ENCODE measurements around the gene KCNN2. TPM values are rescaled to one million over a fixed set of nuclear protein-coding genes. Genes with fewer than 3 reads are reported as not detected.

KCNN2 gene
- total and polyA plus RNA-seq, 2 of the 8 experiments (the other 6 are each of a cell fraction or from before 2014, with no cell fraction given) = 13.1 to 18.6 TPM

- no peaks in the 10 kb centered on the region for H3K9me3 ChIP-seq (ENCODE audit: insufficient read depth in 2 of 2, low read depth in 1 of 2, low read length in 1 of 2)
- no peaks in the 10 kb centered on the region for H3K36me3 ChIP-seq (ENCODE audit: control insufficient read depth in 2 of 4, insufficient read depth in 4 of 4, low read length in 3 of 4)
- H2BK15ac ChIP-seq (ENCODE audit: low read length) = no peak overlapping the region
- H2BK5ac ChIP-seq (ENCODE audit: low read depth, low read length) = no peak overlapping the region
- H3K4me3 ChIP-seq (ENCODE audit: extremely low read depth in 1 of 4, insufficient read depth in 2 of 4, low read depth in 3 of 4, low read length in 4 of 4) = no peak overlapping the region
- no peak overlapping the region for H3K4me2 ChIP-seq (ENCODE audit: insufficient read depth in 1 of 2, low read depth in 2 of 2, low read length in 2 of 2)
- H3K4ac ChIP-seq (replicated peaks; ENCODE audit: insufficient read length, low read depth, low read length) = no peak overlapping the region
- no peaks in the 10 kb centered on the region for H4K20me1 ChIP-seq (replicated peaks in 1 of 2; ENCODE audit: control insufficient read depth in 1 of 2, insufficient read depth in 2 of 2, low read length in 2 of 2)
- H3K23ac ChIP-seq (ENCODE audit: insufficient read length) = no peak overlapping the region
- ChIA-PET CTCF (ENCODE audit: partially characterized antibody) (interaction anchor here (0.6 to 12.4 kb wide), 13 partner anchors 9 to 679 kb away, joined by 3 to 176 read pairs (median 3); no protein-coding TSS in a partner anchor), POLR2A (ENCODE audit: partially characterized antibody) (no interaction called here)
- H4K5ac ChIP-seq (ENCODE audit: insufficient read length, low read depth, low read length) = peak overlapping the region; percentile 78
- H2AK5ac ChIP-seq (ENCODE audit: low read depth, low read length) = no peak overlapping the region
- H3K27me3 ChIP-seq (replicated peaks in 1 of 4; ENCODE audit: control insufficient read depth in 3 of 4, extremely low read depth in 1 of 4, insufficient read depth in 3 of 4, low read length in 3 of 4) = no peaks in the 10 kb centered on the region; a peak in 1 of 7 replicates
- no peak for FAIRE-seq
- H2AFZ ChIP-seq (ENCODE audit: low read length) = no peak overlapping the region
- H3K4me1 ChIP-seq (replicated peaks in 1 of 4; ENCODE audit: control insufficient read depth in 3 of 4, insufficient read depth in 4 of 4, low read length in 3 of 4) = peaks cover 0 to 22% (median under 1%) of the 10 kb centered on the region in 4 experiments; a peak in 3 of 7 replicates
- H3K23me2 ChIP-seq (ENCODE audit: low read depth, low read length) = peaks cover 4% of the 10 kb centered on the region; the same call in 1 of the 2 replicates
- H4K8ac ChIP-seq (ENCODE audit: extremely low read depth, insufficient read depth, low read length) = no peak overlapping the region
- H2BK12ac ChIP-seq (ENCODE audit: low read depth, low read length) = no peak overlapping the region
- H3K9ac ChIP-seq (replicated peaks in 1 of 4; ENCODE audit: extremely low read depth in 1 of 4, low read depth in 3 of 4, low read length in 3 of 4) = no peak overlapping the region
- no peak overlapping the region for H3K14ac ChIP-seq (ENCODE audit: insufficient read length)
- TF ChIP-seq RAD21 (IDR thresholded peaks at IDR 0.05 in 1 of 2, conservative IDR thresholded peaks at IDR 0.05 in 1 of 2; ENCODE audit: low read depth in 2 of 2, low read length in 2 of 2) = peak in 1 of 2 experiments; percentile 41; a peak in 3 of 4 replicates
- TF ChIP-seq CEBPB (IDR thresholded peaks at IDR 0.05; ENCODE audit: low read depth, low read length) = no peak
- H4K91ac ChIP-seq (replicated peaks; ENCODE audit: insufficient read length, low read length) = no peak overlapping the region
- no peak for DNase-seq (ENCODE audit: low read depth in 1 of 2, low spot score in 2 of 2)
- no peak overlapping the region for H3K27ac ChIP-seq (ENCODE audit: low read depth, low read length)
- WGBS, 2 experiments (ENCODE audit: extremely low coverage in 1 of 2, insufficient coverage in 1 of 2, insufficient read length in 1 of 2, insufficient replicate concordance in 2 of 2, low coverage in 1 of 2, low lambda C conversion rate in 2 of 2, missing lambda C conversion rate in 1 of 2) = 80% methylated on average over 2 of the region's 2 CpGs; no CpG with 5 or more reads in 1 of the 2 experiments
- H3K18ac ChIP-seq (ENCODE audit: extremely low read depth, low read length) = peak overlapping the region; percentile 1; the same call in 1 of the 2 replicates
- no peaks in the 10 kb centered on the region for H3K79me1 ChIP-seq (ENCODE audit: low read depth, low read length)
- no peak overlapping the region for H2BK20ac ChIP-seq (ENCODE audit: low read length)
- no peak overlapping the region for H3K56ac ChIP-seq (replicated peaks; ENCODE audit: insufficient read length, low read depth, low read length)
- H3K79me2 ChIP-seq (ENCODE audit: control insufficient read depth in 1 of 2, insufficient read depth in 2 of 2, low read length in 2 of 2) = peaks cover 0 to 5% of the 10 kb centered on the region in 2 experiments; a peak in 2 of 4 replicates
- H2BK120ac ChIP-seq (replicated peaks; ENCODE audit: low read depth, low read length) = no peak overlapping the region
Observed at GRCh38 chr5:114358329-114358728, 3.5 kb upstream of the KCNN2 start.
